Kasumi-1 (cell line): Measurements from ENCODE around the gene JDP2.
A peak's percentile ranks its signal among the peaks of the same experiment; 100 is the strongest.

Source experiments
- DNase-seq, 2 experiments: peaks; one replicate each; lab custom pipeline; 2025; lab: John Stamatoyannopoulos, UW

The JDP2 gene

DNA sequence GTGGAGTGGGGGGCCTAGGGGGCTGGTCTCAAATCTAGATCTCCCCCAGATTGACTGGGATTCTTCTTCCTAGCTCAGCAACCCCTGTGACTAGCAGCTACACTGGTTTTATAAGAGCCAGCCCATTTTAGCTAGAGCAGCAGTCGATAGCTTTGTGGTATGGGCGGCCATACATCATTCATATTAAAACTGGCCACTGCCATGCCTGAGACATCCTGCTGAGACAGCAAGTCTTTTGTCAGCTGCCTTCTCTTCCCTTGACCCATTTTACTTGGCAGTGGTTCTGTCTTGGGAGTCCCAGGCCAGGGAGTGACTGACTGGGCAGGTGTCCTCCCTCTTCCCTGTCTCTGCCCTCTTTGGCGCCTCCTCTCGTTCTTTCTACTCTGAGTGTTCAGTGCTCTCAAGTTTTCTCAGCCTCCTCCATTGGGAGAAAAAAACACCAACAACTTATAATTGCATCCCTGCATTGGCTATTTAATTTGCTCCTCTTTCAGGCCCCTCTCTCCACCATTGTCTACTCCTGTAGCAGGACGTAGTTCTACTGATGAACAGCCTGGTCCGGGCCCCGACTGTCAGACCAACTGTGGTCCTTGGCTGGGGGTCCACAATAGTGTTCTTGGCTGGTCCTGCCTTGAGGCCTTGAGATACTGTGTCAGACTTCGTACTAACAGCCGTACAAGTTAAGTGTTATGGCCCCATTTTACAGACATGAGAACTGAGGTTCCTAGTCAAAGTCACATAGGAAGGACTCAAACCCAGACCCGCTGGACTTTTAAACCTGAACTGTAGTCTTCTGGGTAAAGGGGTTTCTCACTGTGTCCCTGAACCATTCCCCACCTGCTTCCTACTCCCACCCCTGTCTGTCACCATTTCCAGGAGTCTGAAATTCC lies 18.3 kb upstream of the JDP2 start:
- no peak for DNase-seq

GRCh38 chr14:75411214-75411540 lies 16.6 kb upstream of the JDP2 start:
- no peak for DNase-seq

DNA sequence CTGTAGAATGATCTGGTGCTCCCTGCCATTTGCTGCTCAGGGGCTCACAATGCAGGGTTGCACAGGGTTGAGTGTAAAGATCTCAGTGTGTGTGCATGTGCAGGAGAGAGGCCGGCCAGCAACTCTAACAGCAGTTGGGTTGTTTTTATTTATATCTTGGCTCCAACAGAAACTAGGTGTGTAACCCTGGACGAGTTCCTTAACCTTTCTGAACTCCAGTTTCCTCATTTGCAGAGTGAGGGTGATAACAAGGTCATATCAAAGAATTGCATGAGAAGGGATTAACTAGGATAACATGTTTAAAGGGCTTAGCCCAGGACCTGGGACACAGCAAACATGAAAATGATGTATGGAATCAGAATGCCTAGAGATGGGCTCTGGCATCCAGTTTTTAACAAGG lies 14.8 kb upstream of the JDP2 start:
- no peak for DNase-seq

- DNase-seq: no peak
These were observed 10.1 kb upstream of the JDP2 start for GRCh38 chr14:75417674-75418073.

GRCh38 chr14:75418850-75419768 lies 8.7 kb upstream of the JDP2 start:
- DNase-seq: peak; percentile 48 to 77

GRCh38 chr14:75422169-75422568 lies 5.7 kb upstream of the JDP2 start:
- no peak for DNase-seq

DNA sequence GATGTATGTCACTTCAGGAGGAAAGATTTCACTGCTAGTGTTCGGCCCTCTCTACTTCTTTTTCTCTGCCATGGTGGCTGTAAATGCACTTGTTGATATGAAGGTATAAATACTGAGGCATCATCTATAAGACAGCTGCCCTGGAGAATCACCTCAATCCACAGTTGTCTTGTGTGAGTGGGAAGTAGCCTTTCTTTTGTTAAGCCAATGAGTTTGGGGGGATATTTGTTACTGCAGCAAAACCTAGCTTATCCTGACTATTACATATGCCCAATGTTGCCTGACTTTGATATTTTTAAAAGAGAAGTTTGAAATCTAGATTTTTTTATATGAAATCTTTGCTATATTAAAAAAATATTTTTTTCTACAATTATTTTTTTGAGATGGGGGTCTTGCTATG lies 3.3 kb upstream of the JDP2 start:
- DNase-seq: no peak

DNA sequence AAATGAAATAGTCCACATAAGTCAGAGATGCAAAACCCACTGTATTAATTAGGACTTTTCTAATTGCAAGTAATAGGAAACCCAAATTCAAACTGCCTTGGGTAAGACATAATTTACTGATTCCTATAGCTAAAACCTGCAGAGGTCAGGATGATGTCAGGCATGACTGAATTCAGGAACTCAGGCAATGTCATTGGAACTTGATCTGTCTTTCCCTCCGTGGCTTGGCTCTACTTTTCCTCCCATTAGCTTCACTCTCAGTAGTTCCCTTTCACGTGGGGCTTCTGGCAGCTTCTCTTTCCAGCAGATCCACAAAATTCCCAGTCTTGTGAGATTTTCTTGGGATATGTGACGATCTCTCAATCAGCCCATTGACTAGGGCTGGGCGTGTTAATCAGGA lies 2.4 kb upstream of the JDP2 start:
- DNase-seq: no peak

- DNase-seq: no peak
These were observed 1.3 kb upstream of the JDP2 start for GRCh38 chr14:75426332-75427125.

GRCh38 chr14:75427126-75427481 lies 718 bp upstream of the JDP2 start:
- DNase-seq: no peak

DNA sequence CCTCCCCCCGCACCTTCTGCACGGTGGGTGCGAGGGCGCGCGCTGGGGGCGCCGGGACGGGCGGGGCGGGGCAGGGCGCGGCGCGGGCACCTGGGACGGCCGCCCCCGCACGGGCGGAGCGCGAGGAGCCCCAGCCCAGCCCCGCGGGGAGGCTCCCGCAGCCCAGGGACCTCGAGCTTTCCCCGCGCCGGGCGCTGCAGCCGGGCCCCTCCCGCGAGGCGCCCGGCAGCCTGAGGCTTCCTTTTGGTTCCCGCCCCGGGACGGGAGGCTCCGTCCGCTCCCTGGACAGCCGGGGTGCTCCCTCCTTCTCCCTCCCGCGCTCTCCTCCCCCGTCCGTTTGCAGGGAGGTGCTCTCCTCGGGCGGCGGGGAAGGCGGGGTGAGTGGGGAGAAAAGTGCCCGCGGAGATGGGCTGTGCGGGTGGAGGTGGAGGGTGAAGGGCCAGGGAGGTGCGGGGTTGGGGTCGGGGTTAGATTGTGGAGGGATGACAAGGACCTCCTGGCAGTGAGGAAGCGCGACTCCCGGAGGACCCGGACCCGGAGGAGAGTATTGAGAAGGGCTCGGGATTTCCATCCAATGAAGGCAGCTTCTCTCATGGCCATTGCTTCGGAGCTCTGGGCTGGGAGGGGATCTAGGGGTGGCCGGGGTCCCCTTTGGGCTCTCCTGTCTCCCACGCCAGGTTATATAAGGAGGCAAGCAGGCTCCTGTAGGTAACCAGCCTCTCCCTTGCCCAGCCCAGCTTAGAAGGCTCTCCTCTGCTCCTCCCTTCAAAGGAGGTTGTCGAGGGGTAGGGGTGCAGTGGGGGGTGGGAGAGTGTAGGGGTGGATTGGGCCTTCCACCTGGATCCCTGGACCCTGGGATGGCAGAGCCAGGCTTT lies 645 bp downstream of the JDP2 start:
- DNase-seq: peak in 1 of 2 experiments; percentile 17

GRCh38 chr14:75429562-75429961 lies 1.7 kb downstream of the JDP2 start:
- DNase-seq: no peak

GRCh38 chr14:75430116-75430515 lies 2.3 kb downstream of the JDP2 start:
- DNase-seq: no peak

GRCh38 chr14:75430526-75430925 lies 2.7 kb downstream of the JDP2 start:
- no peak for DNase-seq

GRCh38 chr14:75430976-75431375 lies 3.2 kb downstream of the JDP2 start:
- DNase-seq: no peak

- no peak for DNase-seq
These were observed 4.0 kb downstream of the JDP2 start for GRCh38 chr14:75431827-75432226.

- no peak for DNase-seq
These were observed 4.6 kb downstream of the JDP2 start for GRCh38 chr14:75432411-75432810.

DNA sequence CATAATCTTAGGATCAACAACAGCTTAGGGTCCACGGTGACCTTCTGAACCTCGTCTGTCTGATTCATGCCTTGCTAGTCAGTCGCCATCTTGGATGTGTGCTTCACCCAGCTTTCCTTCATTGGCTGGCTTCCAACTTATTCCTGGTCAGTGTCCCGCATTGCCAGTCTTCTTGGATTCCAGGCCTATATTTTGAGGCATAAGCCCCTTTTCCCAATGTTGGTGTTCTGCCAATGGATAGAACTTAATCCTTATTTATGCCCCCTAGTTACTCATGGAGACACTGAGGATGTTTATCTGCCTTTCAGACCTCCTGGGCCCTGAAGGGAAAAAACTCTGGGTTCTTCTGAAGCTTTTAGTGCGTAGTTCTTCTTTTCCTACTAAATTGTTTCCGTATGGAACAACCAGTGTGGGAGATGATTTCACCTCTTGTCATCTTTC lies 5.8 kb downstream of the JDP2 start:
- no peak for DNase-seq

DNA sequence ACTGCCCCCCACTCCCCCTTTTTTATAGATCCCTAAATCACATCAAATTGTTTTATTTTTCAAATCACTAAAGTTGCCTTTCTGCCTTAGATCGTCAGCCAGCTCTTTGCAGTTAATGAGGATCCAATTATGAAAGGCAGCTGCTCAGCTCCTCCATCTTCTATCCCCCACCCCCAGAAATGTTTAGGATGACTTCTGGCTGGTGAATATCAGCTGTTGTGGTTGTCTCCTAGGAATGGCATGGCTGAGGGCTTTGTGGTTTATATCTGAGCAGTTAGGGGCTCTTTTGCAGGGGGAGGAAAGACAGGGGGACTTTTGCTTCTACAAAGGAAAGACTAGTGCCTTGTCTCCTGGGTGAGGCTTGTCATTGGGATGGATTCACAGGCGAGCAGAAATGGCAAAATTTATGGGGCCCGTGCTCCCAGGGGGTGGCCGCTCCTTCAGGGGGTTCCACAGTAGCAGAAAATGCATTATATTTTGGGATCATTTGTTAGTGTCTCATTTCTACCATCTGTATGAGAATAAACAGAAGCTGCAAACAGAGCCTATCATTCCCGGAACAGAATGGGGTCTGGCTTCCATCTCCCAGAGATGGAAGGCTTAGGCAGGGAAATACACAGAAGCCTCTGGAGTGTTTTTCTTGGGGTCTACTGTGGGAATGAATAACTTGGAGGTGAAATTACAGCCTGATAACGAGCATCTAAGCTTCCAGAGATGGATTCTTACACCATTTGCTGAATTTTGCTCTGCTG lies 6.5 kb downstream of the JDP2 start:
- DNase-seq: no peak

GRCh38 chr14:75434890-75435248 lies 7.0 kb downstream of the JDP2 start:
- DNase-seq: no peak

- peak; percentile 48 for DNase-seq
These were observed 7.7 kb downstream of the JDP2 start for GRCh38 chr14:75435473-75435872.
